Left renal pelvis (tissue), 4 donors: ENCODE measurements around the gene ABLIM2. TPM values are rescaled to one million over a fixed set of nuclear protein-coding genes. Genes with fewer than 3 reads are reported as not detected.
"Not testable (repeated sequence)": the region's sequence is repeated elsewhere in the genome, so short reads cannot be mapped to it uniquely, and the experiment has no call there.

Experiments
- DNase-seq, 4 donors: peaks; one replicate each; pipeline ENCODE4 v3.0.0-alpha.2; 2013; ENCODE audit warnings: low read depth in 4 of 4, low spot score in 3 of 4
- polyA plus RNA-seq, 4 donors: library from polyadenylated mRNA; unstranded; fragments of 120-200 nt; gene quantifications; one replicate each; pipeline ENCODE4 v1.2.1, GENCODE V29; 2013; ENCODE audit not compliant: insufficient read length in 4 of 4

The ABLIM2 gene
- polyA plus RNA-seq, 4 donors, result 1.8 to 7.0 (median 6.1) TPM

- no peak for DNase-seq
Measured at GRCh38 chr4:7955393-7955792, 203.2 kb downstream of the ABLIM2 start.

- no peak for DNase-seq
Measured at GRCh38 chr4:7952615-7953014, 206.0 kb downstream of the ABLIM2 start.

DNA sequence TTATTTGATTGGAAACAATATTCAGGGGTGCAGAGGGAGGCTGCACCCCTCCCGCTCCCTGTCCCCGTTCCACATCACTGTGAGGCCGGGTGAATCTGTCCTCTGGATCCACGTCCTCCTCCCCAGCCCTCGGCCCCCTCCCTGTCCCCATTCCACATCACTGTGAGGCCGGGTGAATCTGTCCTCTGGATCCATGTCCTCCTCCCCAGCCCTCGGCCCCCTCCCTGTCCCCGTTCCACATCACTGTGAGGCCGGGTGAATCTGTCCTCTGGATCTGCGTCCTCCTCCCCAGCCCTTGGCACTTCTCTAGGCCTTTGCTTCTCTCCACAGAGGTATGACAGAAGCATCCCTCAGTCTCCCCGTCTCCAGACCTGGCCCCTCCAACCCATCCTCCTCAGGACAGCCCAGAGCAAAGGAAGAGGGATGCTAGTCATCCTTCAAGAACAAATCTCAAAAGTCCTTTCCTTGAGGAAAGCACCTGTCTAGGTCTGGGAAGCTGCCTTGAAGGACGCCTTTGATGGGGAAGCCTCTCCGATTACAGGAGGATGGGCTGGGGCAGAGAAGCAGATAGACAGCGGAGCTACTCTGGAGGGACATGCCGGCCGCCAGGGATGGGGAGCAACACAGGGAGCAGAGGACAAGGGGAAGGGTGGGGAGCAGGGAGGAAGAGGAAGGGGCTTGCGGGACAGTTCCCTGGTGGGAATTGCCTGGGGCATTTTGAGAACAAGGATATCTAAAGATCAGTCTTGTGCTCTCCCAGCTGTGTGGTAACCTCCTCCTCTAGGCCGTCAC lies 208.1 kb downstream of the ABLIM2 start:
- DNase-seq, result no peak

GRCh38 chr4:7949759-7950158 lies 208.9 kb downstream of the ABLIM2 start:
- DNase-seq, result no peak

GRCh38 chr4:7947927-7948326 lies 210.7 kb downstream of the ABLIM2 start:
- DNase-seq, result no peak

DNA sequence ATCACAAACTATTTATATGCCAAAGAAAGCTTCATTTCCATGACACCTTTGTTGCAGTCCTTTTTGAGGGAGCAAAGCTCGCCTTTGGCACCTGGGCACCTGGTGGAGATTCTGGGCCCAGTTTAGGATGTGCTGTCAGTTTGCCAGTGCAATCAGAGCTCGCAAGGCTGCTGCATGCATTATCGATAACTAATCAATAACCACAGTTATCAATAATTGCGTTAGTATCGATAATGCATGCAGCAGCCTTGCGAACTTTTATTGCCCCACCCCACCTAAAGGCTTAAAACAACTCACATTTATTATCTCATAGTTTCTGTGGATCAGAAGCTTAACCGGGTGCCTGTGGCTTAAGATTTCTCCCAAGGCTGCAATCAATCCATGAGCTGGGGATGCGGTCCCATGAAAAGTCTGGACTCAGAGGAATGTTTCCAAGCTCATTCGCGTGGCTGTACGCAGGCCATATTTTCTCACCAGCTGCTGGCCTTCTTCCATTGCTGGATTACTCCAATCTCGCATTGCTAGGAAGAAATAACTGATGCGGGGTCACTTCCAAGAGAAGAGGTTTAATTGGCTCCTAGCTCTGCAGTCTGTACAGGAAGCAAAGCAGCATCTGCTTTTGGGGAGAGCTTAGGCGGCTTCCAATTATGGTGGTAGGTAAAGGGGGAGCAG lies 212.8 kb downstream of the ABLIM2 start:
- no peak for DNase-seq

DNA sequence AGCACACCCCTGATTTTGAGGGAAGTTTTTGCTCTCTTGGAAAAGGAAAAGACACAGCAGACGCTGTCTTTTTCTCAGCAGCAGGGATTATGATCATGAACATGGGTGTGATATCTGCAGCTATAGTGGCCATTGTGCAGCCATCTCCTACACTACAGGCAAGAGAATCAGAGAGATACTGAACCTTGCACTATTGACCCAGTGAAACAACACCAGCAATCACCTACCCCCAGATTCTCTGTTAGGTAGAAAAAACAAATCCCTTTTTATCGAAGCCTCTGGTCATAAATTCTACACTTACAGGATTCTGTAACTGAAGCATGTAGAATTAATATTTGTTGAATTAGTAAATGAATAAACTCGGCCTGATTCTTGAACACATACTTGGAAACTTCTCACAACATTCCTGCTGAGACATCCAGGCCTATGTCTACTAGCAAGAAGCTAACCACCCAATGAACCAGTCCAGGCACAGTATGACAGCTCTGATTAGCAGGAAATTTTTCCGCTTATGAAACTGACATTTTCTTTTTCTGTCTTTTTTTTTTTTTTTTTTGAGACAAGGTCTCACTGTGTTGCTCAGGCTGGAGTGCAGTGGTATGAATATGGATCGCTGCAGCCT lies 213.9 kb downstream of the ABLIM2 start:
- DNase-seq, result no peak

- DNase-seq, result not testable (repeated sequence)
Measured at GRCh38 chr4:7943688-7944087, 214.9 kb downstream of the ABLIM2 start.

GRCh38 chr4:7943211-7943610 lies 215.4 kb downstream of the ABLIM2 start:
- DNase-seq, result no peak

GRCh38 chr4:7941965-7942496 lies 216.6 kb downstream of the ABLIM2 start:
- DNase-seq, result no peak

GRCh38 chr4:7941111-7941964 lies 217.3 kb downstream of the ABLIM2 start:
- no peak for DNase-seq

DNA sequence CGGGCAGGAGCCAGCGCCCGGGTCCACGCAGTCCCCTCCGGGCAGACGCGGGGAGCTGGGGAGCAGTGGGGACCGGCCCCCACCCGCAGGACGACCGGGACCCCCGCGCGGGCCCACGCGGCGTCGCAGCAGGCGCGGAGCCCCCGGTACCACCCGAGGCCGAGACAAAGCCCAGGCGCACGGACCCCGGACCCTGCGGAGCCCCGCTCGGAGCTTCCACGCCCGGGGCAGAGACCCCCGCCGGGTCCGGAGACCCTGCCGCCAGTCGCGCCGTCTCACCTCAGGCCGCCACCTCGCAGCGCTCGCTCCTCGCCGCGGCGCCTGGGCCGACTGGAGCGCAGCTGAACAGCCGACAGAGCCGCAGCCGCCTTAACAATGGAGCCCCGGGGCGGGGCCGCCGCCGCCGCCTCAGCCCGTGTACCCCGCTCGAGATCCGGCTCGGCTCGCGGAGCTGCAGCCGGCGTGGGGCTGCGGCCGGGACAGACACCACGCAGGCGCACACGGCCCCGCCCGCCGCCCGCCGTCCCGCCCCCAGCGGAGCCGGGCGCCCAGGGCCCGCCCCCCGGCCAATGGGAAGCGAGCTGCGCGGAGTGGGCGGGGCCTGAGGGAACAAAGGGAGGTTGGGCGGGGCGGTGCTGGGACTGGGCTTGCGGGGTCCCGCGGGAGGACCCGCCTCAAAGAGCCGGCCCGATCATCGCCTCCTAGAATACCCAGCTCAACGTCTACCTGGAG lies 219.1 kb downstream of the ABLIM2 start, which contains the start of gene AFAP1:
TSS of gene AFAP1 (minus strand) at position 485 of the 732 bp plus-strand sequence. CDS start 67,783 bp downstream, outside the sequence.
- peak; percentile 70 to 88 (median 77) for DNase-seq

DNA sequence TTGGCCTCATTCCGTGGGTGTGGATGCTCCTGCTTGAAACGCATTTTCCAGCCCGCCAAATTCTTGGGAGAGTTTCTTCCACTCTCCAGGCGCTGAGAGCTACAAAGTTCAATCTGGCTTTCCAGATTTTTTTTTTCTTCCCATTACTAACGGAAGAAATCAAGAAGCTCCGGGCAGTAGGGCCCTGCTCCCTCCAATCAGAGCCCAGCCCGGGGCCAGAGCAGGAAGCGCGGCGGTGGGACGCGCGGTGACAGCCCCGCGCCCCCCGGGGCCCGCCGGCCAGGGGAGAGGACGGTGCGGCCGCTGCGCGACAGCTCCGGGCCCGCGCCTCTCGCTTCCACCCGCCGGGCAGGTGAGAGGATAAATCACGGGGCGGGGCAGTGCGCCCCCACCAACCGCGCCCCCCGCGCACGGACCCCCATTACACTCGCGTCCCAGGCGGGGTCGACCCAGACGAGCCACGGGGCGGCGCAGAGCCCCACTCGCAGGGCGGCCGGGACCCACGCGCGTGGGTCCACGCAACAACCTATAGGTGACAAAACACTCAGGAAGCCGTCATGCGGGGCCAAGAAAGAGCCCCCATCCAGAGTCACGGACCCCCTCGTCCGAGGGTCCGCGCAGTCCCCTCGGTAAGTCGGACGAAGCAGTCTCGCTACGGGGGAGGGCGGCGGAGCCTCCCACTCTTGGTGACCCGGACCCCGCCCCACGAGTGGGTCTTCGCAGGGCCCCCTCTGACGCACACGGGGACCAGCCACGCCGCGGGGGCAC lies 219.8 kb downstream of the ABLIM2 start:
- DNase-seq, result no peak

DNA sequence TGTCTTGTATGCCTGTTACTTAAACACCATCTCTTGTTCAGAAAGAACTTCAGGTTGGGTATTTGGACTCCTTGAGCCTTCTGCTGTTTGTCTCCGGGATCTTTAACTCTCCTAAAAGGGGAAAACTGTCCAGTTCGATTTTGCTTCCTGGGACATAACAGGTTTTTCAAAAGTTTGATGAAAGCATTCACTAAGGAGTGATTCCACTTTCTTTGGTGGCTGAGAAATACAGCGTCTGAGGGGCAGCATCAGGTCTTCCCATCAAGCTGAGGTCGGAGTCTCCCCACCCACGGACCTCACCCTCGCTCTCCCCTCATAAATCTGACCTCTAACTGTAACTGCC lies 220.4 kb downstream of the ABLIM2 start:
- no peak for DNase-seq

DNA sequence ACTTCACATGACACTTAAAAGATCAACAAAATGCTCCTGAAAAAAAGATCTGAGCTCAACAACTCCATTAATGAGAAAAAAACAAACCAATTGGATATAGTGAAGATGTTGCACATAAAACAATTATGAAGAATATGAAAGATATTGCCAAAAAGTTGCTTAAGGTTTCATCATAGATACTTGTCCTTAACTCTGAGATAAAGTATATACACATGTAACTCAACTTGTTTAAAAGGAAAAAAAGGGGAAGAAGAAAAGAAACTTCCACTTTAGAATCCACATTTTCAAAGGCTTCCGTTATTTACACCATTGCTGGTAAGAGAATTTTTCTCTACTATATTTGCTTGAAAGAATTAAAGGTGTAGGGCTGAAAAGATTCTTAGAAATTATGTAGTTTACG lies 221.6 kb downstream of the ABLIM2 start:
- no peak for DNase-seq

DNA sequence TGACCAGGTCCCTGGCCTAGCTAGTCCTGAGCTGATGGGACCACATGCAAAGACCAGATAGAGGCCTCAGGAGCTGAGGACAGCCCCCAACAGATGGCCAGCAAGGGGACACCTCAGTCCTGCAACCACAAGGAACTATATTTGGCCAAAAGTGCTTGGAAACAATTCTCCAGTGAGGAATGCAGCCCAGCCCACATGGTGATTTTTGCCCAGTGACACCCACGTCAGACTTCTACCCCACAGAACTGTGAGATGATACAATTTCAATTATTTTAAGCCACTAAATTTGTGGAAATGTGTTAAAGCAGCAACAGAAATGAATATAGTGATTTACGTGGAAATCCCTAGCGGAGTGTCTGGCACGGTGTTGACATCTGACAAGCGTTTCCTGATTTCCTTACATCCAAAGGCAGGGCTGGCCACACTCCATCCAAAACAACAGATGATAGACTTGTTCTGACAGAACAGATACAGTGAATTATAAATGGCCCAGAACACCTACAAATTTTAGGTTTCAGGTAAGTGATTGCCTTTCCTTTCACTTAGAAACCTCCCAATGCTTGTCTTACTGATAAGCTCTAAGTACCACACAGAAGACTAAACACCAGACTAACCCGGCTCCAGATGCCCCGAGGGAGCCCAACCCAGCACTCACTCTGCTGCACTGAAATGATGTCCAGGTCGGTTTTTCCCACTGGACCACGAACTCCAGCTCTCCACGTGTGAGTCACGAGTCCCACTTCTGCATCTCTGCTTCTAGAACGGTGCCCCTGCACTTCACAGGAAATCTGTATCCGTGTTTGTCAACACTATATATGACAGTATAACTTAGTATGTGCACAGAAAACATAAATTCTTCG lies 224.7 kb downstream of the ABLIM2 start:
- DNase-seq, result no peak

- no peak for DNase-seq
Measured at GRCh38 chr4:7932287-7932686, 226.3 kb downstream of the ABLIM2 start.
